Epithelial cell of prostate (primary cell): Measurements from ENCODE around the gene KIF19.

Experiments
- DNase-seq: peaks from one replicate; pipeline ENCODE4 v3.0.0-alpha.2; 2011; ENCODE audit warnings: low read depth, low spot score
- H3K27ac ChIP-seq: fragments of 450-650 bp; 2 replicates; pipeline ENCODE4 v1.5.1; 2017; ENCODE audit warnings: mild to moderate bottlenecking

The KIF19 gene

GRCh38 chr17:74356646-74357465 lies 30.8 kb downstream of the KIF19 start:
- DNase-seq: no peak
- H3K27ac ChIP-seq: no peak overlapping the region

GRCh38 chr17:74357466-74357809 lies 31.4 kb downstream of the KIF19 start:
- DNase-seq: no peak
- no peak overlapping the region for H3K27ac ChIP-seq

DNA sequence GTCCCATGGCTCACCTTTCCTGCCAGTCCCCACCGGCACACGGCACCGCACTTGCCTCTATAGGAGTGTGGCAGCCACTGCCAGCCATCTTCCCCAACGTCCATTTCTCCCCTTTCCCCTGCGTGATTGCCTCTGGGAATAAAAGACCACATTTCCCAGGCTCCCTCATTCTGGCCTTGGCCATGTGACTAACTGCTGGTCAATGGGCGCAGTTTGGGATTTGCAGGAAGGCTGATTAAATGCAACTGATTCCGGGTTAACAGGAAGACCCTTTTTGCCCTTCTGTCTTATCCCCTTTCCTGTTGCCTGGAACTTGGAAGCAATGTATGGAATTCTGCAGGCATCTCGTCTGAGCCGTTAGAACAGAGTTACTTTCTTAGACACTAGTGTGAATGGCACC lies 32.7 kb downstream of the KIF19 start:
- no peak for DNase-seq
- no peak overlapping the region for H3K27ac ChIP-seq

DNA sequence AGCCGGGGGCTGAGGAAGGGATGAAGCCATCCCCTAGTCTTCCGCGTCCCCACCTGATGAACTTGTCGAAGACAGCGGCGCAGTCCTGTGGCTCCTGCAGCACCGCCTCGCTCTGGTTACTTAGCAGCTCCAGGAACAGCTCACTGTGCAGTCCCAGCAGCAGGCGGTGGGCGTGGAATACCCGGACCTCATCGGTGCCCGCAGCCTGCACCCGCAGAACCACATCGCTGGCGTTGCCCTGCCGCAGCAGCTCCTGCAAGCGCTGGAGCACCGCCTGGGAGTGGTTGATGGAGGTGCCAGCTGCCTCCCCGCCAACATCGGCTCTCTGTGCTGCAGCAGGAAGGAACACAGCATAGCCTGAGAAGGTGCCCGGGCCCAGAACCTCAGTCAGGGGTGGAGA lies 33.9 kb downstream of the KIF19 start:
- no peak for DNase-seq
- H3K27ac ChIP-seq: no peak overlapping the region

GRCh38 chr17:74360899-74361229 lies 34.8 kb downstream of the KIF19 start:
- no peak overlapping the region for H3K27ac ChIP-seq
- no peak for DNase-seq

DNA sequence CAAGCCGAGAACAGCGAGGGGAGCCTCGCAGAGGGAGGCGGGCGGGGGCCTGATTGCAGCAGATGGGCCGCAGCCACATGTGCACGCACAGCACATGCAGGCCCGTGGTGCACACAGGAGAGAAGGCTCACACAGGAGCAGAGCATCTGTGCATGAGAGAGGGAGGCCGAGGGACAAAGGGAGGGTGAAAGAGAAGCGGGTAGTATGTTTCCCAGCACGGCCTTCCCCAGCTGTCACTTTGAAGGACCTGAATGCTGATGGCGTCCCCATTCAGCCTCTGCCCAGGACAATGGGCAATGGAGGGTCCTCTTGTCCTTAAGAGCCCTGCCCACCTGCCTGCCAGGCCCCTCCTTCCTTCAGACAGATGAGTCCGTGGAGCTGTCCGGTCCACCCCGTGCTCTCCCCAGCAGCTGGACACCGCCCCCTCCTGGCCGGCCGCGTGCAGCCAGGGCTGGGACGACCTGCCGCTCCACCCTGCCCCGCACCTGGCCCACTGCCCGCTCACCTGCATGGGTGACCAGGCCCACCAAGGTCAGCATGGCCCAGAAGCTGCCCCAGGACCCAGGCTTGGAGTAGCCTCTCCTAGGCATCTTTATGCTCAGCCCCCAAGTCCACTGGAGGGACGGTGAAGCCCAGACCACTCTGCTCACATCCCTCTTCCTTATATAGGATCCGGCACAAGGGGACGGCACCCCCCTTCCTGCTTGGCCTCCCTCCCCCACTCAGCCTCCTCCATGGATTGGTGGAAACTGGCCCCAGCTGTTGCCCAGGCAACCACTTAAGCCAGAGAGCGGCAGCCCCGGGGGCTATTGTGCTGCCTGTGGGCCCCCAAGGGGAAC lies 35.4 kb downstream of the KIF19 start, which contains the start of gene BTBD17:
TSS of gene BTBD17 (minus strand) at position 639 of the 839 bp plus-strand sequence. CDS start at position 590, 49 bp downstream.
- DNase-seq: no peak
- H3K27ac ChIP-seq: no peak within 1 kb of the TSS

GRCh38 chr17:74362069-74362405 lies 36.0 kb downstream of the KIF19 start:
- H3K27ac ChIP-seq: no peak overlapping the region
- no peak for DNase-seq

DNA sequence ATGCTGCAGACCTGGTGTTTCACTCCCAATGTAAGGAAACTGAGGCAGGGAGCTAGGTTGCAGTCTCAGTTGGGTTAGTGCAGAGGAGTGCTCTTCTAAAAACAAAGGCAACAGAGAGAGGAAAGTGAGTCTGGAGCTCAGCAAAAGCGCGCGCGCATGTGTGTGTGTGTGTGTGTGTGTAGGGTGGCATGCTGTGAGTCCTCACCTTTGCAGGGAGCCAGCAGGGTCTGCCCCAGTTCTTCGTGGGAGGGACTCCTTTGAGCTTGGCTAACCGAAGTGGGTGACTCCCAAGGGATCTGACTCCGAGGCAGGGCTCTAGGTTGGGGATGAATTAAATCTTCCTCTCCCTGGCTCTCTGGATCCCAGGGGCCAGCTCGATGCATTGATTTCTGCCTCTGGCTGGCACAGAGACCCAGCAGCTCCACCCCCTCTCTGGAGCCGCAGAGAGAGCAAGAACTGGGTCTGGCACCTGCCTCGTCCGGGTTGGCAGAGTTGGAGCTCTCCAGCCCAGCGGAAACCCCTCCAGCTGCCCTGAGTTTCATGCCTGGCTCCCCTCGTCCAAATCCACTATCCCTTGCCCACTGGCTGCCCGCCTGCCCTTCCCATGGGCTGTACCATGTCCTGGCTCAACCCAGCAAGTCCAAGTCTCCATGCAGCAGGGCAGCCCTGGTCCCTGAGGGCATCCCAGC lies 36.9 kb downstream of the KIF19 start:
- DNase-seq: no peak
- H3K27ac ChIP-seq: no peak overlapping the region

DNA sequence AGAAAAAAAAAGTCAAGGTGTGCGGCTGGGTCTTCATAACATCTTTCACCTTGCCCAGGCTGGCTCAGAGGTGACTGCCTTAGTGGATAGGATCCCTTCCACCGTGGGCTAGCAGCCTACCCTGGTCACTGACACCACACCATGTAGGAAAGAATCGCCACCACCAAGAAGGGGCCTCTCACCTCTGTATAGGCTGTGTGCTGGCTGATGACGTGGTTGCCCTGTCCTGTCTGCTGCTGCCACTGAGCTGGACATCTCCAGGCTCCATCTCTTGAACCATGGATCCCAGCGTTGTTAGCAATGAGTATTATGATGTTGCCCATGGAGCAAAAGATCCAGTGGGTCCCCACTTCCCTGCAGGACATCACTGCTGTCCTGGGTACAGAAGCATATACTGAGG lies 41.2 kb downstream of the KIF19 start, which contains the start of gene GPR142:
TSS of gene GPR142 (plus strand) at position 301 of the 400 bp plus-strand sequence. CDS start 2,035 bp downstream, outside the sequence.
- no peak for DNase-seq
- H3K27ac ChIP-seq: no peak within 1 kb of the TSS

DNA sequence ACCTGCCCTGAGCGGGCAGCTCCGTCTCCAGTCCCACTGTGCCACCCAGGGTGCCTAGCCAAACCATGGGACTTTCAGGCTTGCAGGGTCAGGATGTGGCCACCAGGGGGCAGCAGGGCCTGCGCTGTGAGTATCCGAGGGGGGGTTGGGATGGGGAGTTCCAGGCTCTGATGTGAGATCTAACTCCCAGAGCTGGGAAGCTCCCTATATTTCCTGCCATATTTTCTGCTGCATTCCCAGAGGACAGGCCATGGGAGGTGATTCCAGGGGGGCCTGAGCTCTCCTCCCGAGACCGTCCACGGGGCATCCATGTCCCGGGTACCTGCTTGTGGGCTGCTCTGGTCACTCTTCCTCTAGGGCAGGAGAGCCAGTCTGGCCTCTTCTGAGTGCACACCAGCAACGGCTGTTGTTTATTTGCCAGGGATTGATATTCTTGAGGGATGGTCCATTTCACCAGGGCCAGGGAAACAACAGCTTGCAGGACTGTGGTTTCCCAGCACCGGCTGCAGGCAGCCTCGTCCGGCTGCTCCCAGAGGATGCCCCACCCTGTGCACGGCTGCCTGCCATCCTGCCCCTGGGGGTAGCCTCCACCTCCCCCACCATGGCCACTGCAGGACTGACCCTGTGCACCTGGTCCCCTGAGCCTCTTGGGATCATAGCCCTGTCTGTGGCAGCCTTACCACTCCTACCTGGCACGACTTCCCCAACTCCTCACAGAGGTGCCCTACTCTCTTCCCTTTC lies 42.5 kb downstream of the KIF19 start:
- no peak overlapping the region for H3K27ac ChIP-seq
- no peak for DNase-seq

- no peak for DNase-seq
- H3K27ac ChIP-seq: no peak overlapping the region
Measured at GRCh38 chr17:74369221-74369620, 43.2 kb downstream of the KIF19 start.

DNA sequence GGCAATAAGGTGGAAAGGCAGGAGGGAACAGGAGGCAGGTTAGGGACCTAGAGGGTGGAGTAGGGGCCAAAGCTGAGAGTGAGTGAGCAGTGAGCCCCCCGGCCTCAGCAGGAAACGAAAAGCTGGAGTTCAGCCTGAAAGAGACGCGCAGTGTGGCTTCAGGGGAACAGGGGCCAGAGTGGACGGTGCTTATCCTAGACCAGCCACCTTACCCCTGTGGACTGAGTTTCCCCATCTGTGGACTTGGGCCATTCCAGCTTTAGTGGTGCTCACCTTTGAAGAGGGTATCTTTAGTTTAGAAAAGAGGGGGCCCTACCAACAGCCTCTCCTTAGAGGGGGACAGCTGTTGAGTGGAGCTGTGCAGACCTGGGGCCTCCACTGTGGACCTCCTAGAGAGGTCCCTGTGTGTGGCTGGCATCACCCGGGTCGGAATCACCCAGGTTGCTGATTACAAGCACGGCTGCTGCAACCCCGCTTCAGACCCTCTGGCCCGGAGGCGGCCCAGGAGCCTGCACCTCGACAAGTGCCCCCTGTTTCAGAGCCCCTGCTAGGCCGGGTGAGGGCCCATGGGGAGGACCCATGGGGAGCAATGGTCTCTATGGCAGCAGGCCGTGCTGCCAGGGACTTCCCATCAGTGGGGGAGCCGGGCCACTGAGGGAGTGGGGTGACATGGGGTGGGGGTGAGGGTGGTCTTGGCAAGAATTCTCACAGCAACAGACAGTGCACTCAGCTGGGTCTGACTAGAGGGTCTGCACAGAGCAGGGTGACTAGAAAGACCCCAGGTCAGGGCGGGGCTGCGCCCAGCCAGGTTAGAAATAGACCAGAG lies 43.9 kb downstream of the KIF19 start:
- DNase-seq: no peak
- H3K27ac ChIP-seq: no peak overlapping the region

DNA sequence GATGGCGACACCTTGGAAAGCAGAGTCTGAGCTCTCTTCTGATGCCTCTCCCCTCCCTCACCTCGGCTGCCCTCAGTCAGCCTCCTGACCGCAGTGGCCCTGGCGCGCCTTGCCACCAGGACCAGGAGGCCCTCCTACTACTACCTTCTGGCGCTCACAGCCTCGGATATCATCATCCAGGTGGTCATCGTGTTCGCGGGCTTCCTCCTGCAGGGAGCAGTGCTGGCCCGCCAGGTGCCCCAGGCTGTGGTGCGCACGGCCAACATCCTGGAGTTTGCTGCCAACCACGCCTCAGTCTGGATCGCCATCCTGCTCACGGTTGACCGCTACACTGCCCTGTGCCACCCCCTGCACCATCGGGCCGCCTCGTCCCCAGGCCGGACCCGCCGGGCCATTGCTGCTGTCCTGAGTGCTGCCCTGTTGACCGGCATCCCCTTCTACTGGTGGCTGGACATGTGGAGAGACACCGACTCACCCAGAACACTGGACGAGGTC lies 45.7 kb downstream of the KIF19 start:
- no peak overlapping the region for H3K27ac ChIP-seq

DNA sequence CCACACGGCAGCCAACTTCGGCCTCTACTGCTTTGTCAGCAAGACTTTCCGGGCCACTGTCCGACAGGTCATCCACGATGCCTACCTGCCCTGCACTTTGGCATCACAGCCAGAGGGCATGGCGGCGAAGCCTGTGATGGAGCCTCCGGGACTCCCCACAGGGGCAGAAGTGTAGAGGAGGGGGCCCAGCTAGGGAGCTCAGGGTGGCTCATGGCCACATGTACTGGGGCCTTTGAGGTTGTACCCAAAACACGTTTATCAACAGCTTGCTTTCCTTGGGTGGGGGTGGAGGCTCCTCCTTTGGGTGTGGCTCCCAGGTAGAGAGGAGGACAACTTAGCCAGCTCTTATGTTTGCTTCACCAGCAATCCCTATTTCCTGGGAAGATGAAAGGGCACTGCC lies 46.4 kb downstream of the KIF19 start:
- no peak for DNase-seq
- no peak overlapping the region for H3K27ac ChIP-seq

More for the DNA sequence above, 45.7 kb downstream of the KIF19 start:
- DNase-seq: no peak

GRCh38 chr17:74373838-74374606 lies 48.0 kb downstream of the KIF19 start:
- no peak for DNase-seq
- no peak overlapping the region for H3K27ac ChIP-seq

- no peak for DNase-seq
- no peak overlapping the region for H3K27ac ChIP-seq
Measured at GRCh38 chr17:74374858-74375257, 48.8 kb downstream of the KIF19 start.

GRCh38 chr17:74379495-74380085 lies 53.6 kb downstream of the KIF19 start:
- no peak for DNase-seq
- no peak overlapping the region for H3K27ac ChIP-seq
